Measurements from ENCODE around the gene DCAF6.

Gene DCAF6

GRCh38 chr1:167955915-167956314, 19.4 kb downstream of the DCAF6 start:
- DNase-seq: no peak

- no peak for DNase-seq
Observed at GRCh38 chr1:167957710-167958109, 21.2 kb downstream of the DCAF6 start.

- DNase-seq: no peak
Observed at GRCh38 chr1:167964646-167965045, 28.2 kb downstream of the DCAF6 start.

- DNase-seq: no peak
Observed at GRCh38 chr1:167966050-167966449, 29.6 kb downstream of the DCAF6 start.

- DNase-seq: no peak
Observed at GRCh38 chr1:167968569-167968968, 32.1 kb downstream of the DCAF6 start.

- no peak for DNase-seq
Observed at GRCh38 chr1:167973832-167974231, 37.3 kb downstream of the DCAF6 start.

GRCh38 chr1:167974698-167975097, 38.2 kb downstream of the DCAF6 start:
- DNase-seq: no peak

- no peak for DNase-seq
Observed at GRCh38 chr1:167977245-167977644, 40.8 kb downstream of the DCAF6 start.

GRCh38 chr1:167981933-167982332, 45.5 kb downstream of the DCAF6 start:
- no peak for DNase-seq

- no peak for DNase-seq
Observed at GRCh38 chr1:167983797-167984420, 47.4 kb downstream of the DCAF6 start.

GRCh38 chr1:167984886-167985489, 48.5 kb downstream of the DCAF6 start:
- no peak for DNase-seq

GRCh38 chr1:167987174-167987573, 50.7 kb downstream of the DCAF6 start:
- no peak for DNase-seq

- DNase-seq: no peak
Observed at GRCh38 chr1:167991546-167991945, 55.1 kb downstream of the DCAF6 start.

- no peak for DNase-seq
Observed at GRCh38 chr1:167993720-167994119, 57.2 kb downstream of the DCAF6 start.

GRCh38 chr1:167994560-167994959, 58.1 kb downstream of the DCAF6 start:
- no peak for DNase-seq

GRCh38 chr1:167995038-167995437, 58.6 kb downstream of the DCAF6 start:
- no peak for DNase-seq

GRCh38 chr1:167996266-167996665, 59.8 kb downstream of the DCAF6 start:
- DNase-seq: no peak

GRCh38 chr1:167997037-167997575, 60.6 kb downstream of the DCAF6 start:
- DNase-seq: no peak

GRCh38 chr1:167999877-168000276, 63.4 kb downstream of the DCAF6 start:
- no peak for DNase-seq

GRCh38 chr1:168000656-168001055, 64.2 kb downstream of the DCAF6 start:
- no peak for DNase-seq

- no peak for DNase-seq
Observed at GRCh38 chr1:168001213-168001612, 64.7 kb downstream of the DCAF6 start.

- peak in 8 of 58 donors; percentile 1 to 38 (median 8) for DNase-seq
Observed at GRCh38 chr1:168004531-168004930, 68.0 kb downstream of the DCAF6 start.

GRCh38 chr1:168005529-168005928, 69.0 kb downstream of the DCAF6 start:
- DNase-seq: peak in 1 of 58 donors; percentile 7

Data from anterior cingulate cortex (tissue), 58 donors.